Esophagus (tissue), 2 donors: ENCODE data around the gene CDK19. TPM values are rescaled to one million over a fixed set of nuclear protein-coding genes. Genes with fewer than 3 reads are reported as not detected.

Experiments
- H3K27ac ChIP-seq, 2 donors: one replicate each; pipeline ENCODE4 v1.5.1; 2013; ENCODE audit warnings: low read depth in 2 of 2, mild to moderate bottlenecking in 2 of 2, inconsistent platforms in 1 of 2, low read length in 1 of 2, moderate library complexity in 1 of 2
- H3K27me3 ChIP-seq, 2 donors: one replicate each; pipeline ENCODE4 v1.6.1; 2013; ENCODE audit warnings: low read length in 2 of 2, control low read depth in 1 of 2, mild to moderate bottlenecking in 1 of 2; ENCODE audit not compliant: insufficient read depth in 2 of 2, control insufficient read depth in 1 of 2
- H3K36me3 ChIP-seq, 2 donors: one replicate each; pipeline ENCODE4 v1.6.1; 2013; ENCODE audit warnings: low read length in 1 of 2; ENCODE audit not compliant: control insufficient read depth in 2 of 2, insufficient read depth in 2 of 2
- H3K4me1 ChIP-seq, 2 donors: one replicate each; pipeline ENCODE4 v1.6.1; 2013; ENCODE audit warnings: low read length in 1 of 2; ENCODE audit not compliant: control insufficient read depth in 2 of 2, insufficient read depth in 2 of 2
- H3K4me3 ChIP-seq, 2 donors: one replicate each; pipeline ENCODE4 v1.5.1; 2013; ENCODE audit warnings: low read length in 2 of 2, mild to moderate bottlenecking in 2 of 2, low read depth in 1 of 2, moderate library complexity in 1 of 2
- H3K9me3 ChIP-seq, 2 donors: one replicate each; pipeline ENCODE4 v1.6.1; 2013; ENCODE audit warnings: mild to moderate bottlenecking in 2 of 2, low read depth in 1 of 2, low read length in 1 of 2, moderate library complexity in 1 of 2; ENCODE audit not compliant: control insufficient read depth in 2 of 2, insufficient read depth in 1 of 2
- WGBS, 2 donors: extraction: QIAGEN DNeasy Blood & Tissue Kit; methylation state at CpG; one replicate each; pipeline ENCODE4 v1.1.7; 2013; 5-methylcytosine and 5-hydroxymethylcytosine counted together
- polyA plus RNA-seq, 2 donors: library from polyadenylated mRNA; stranded (reverse); fragments of 200-250 nt; gene quantifications; one replicate each; pipeline ENCODE4 v1.2.3, GENCODE V29; 2013
- donor health status: healthy with polysubstance abuse.
- donor health status: Bipolar disorder and iron deficiency.

CDK19 gene
- polyA plus RNA-seq, 2 donors: 5.5 to 6.6 TPM

DNA sequence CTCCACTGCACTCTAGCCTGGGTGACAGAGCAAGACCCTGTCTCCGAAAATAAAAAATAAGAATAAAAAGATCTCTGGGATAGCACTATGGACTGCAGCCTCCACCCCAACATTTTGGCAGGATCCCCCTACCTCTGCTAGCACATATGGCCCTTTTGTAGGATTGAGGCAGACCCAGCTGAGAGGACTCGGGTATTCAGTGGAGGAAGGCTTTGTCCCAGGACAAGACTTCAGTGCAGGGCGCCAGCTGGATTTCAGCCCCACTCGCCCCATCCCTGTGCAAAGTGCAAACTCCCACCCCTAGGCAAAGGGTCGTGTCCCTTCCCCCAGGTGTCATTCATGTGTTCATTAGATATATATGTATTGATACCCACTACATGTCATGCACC lies 254.3 kb downstream of the CDK19 start:
- no peaks in the 10 kb centered on the region for H3K9me3 ChIP-seq
- no peaks in the 10 kb centered on the region for H3K4me1 ChIP-seq
- H3K4me3 ChIP-seq: no peak overlapping the region
- WGBS, 2 donors: 91% methylated on average over 5 of the region's 5 CpGs
- H3K27me3 ChIP-seq: no peaks in the 10 kb centered on the region
- H3K27ac ChIP-seq: no peak overlapping the region
- H3K36me3 ChIP-seq: no peaks in the 10 kb centered on the region

DNA sequence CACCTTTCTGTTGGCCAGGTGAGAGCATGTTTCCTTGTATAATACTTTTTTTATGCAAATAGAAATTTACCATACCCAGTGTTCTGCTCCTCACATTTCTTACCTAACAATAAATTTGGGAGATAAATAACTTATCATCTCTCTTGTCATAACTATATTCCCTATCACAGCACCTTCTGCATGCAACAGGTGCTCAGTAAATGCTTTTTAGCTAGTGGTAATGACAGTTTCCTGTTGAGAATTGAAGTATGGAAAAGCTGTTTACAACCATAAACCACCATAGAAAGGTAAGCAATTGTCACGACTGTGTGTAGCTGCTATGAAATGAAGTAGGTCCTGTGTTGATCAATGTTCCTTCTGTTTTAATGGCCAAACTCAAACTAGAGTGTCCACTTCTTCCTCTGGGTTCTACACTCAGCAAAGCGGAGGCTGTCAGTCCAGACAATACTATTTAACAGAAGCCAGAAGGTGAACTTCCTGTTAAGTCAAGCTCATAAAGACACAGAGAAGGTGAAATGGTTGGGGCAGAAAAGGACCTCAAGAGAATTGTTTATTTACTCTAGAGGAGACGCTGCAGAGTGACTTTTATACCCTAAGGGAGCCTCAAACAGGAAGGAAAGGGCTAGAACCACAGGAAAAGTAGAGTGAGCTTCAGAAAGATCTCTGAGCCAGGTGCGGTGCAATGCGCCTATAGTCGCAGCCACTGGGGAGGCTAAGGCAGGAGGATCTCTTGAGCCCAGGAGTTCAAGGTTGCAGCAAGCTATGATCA lies 254.8 kb downstream of the CDK19 start:
- Histone ChIP-seq H3K9me3 (no peaks in the 10 kb centered on the region), H3K27me3 (no peaks in the 10 kb centered on the region), H3K4me3 (no peak overlapping the region), H3K27ac (no peak overlapping the region), H3K4me1 (no peaks in the 10 kb centered on the region), H3K36me3 (no peaks in the 10 kb centered on the region)
- whole genome bisulfite sequencing, 2 donors: 52 to 67% methylated on average over 6 of the region's 6 CpGs

Other genes with a start within 250 kb of the CDK19 start
- 10 to 100 TPM; 23.1 to 52.4 TPM for gene AMD1, start 59.3 kb upstream of the CDK19 start, polyA plus RNA-seq
- 10 to 100 TPM; 62.7 to 67.6 TPM for gene GTF3C6, start 143.2 kb upstream of the CDK19 start, polyA plus RNA-seq
- gene RPF2, start 166.6 kb upstream of the CDK19 start, polyA plus RNA-seq: 10 to 100 TPM; 17.0 to 18.8 TPM